C4-2B (cell line): ENCODE results near the gene CFAP299.

ENCODE experiments used
- ZFX ChIP-seq: fragments of 450-650 bp; IDR thresholded peaks from 2 replicates; pipeline ENCODE4 v1.6.1; 2017
- TF ChIP-seq, protein P1 (sequence below): fragments of 450-650 bp; conservative IDR thresholded peaks from 2 replicates; pipeline ENCODE4 v1.5.1; 2017; ENCODE audit warnings: mild to moderate bottlenecking

DNA sequence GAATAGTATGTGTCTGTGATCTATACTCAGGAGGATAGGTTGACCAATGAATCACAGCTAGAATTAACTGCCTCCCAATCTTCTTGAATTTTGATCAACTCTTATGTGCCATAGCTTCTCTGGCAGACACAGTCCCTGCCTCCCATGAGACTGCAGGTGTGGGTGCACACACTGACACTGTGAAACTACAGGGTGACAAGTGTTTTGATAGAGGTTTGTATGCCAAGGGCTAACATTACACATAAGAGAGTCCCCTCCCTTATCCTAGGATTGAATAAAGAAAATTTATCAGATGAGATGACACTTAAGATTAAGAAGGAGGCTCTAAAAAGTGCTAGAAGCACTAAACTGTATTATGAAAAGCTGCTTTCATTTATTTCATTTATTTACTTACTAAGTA is 476.6 kb downstream of the CFAP299 start:
- TF ChIP-seq, protein P1, sequence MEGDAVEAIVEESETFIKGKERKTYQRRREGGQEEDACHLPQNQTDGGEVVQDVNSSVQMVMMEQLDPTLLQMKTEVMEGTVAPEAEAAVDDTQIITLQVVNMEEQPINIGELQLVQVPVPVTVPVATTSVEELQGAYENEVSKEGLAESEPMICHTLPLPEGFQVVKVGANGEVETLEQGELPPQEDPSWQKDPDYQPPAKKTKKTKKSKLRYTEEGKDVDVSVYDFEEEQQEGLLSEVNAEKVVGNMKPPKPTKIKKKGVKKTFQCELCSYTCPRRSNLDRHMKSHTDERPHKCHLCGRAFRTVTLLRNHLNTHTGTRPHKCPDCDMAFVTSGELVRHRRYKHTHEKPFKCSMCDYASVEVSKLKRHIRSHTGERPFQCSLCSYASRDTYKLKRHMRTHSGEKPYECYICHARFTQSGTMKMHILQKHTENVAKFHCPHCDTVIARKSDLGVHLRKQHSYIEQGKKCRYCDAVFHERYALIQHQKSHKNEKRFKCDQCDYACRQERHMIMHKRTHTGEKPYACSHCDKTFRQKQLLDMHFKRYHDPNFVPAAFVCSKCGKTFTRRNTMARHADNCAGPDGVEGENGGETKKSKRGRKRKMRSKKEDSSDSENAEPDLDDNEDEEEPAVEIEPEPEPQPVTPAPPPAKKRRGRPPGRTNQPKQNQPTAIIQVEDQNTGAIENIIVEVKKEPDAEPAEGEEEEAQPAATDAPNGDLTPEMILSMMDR = no peak
- no peak for TF ChIP-seq ZFX
